SH-SY5Y (cell line): ENCODE measurements around the gene GAB4.

ENCODE experiments used
- GATA2 ChIP-seq: IDR thresholded peaks from 2 replicates; pipeline ENCODE4 v1.6.1; 2011; ENCODE audit warnings: mild to moderate bottlenecking, low read depth, low read length
- GATA3 ChIP-seq: IDR thresholded peaks from 2 replicates; pipeline ENCODE4 v1.6.1; 2011; ENCODE audit warnings: low read depth, mild to moderate bottlenecking, low read length, moderate library complexity

GRCh38 chr22:16969508-16970327 is 38.3 kb downstream of the GAB4 start:
- TF ChIP-seq GATA2 (no peak), GATA3 (no peak)
